ENCODE data around the gene THOC5.

THOC5 gene

GRCh38 chr22:29473001-29473400 lies 80.6 kb downstream of the THOC5 start:
- DNase-seq (ENCODE audit: low read depth) = no peak

GRCh38 chr22:29470159-29470855 lies 83.2 kb downstream of the THOC5 start:
- DNase-seq (ENCODE audit: low read depth) = peak; percentile 54

- no peak for DNase-seq (ENCODE audit: low read depth)
Measured at GRCh38 chr22:29469755-29470154, 83.8 kb downstream of the THOC5 start.

GRCh38 chr22:29464581-29464980 lies 89.0 kb downstream of the THOC5 start:
- no peak for DNase-seq (ENCODE audit: low read depth)

- DNase-seq (ENCODE audit: low read depth) = no peak
Measured at GRCh38 chr22:29463629-29464028, 89.9 kb downstream of the THOC5 start.

- DNase-seq (ENCODE audit: low read depth) = no peak
Measured at GRCh38 chr22:29461263-29461662, 92.3 kb downstream of the THOC5 start.

GRCh38 chr22:29459773-29460172 lies 93.8 kb downstream of the THOC5 start:
- DNase-seq (ENCODE audit: low read depth) = no peak

GRCh38 chr22:29458551-29458950 lies 95.0 kb downstream of the THOC5 start:
- DNase-seq (ENCODE audit: low read depth) = no peak

GRCh38 chr22:29457730-29458129 lies 95.8 kb downstream of the THOC5 start:
- DNase-seq (ENCODE audit: low read depth) = no peak

- DNase-seq (ENCODE audit: low read depth) = no peak
Measured at GRCh38 chr22:29456211-29456671, 97.3 kb downstream of the THOC5 start.

Measured in stimulated activated CD8-positive, alpha-beta memory T cell treated with anti-CD3 and anti-CD28 coated beads, Interleukin-15, amount 100 ng/mL, for 24 hours (primary cell).